IPS-15b (cell line): ENCODE measurements around the gene C1QTNF2.
"Not testable (repeated sequence)": the region's sequence is repeated elsewhere in the genome, so short reads cannot be mapped to it uniquely, and the experiment has no call there.

Source experiments
- H3K27me3 ChIP-seq: one replicate; pipeline ENCODE4 v1.6.1; 2013; ENCODE audit warnings: low read length; ENCODE audit not compliant: control insufficient read depth, insufficient read depth
- H3K36me3 ChIP-seq: one replicate; pipeline ENCODE4 v1.6.1; 2013; ENCODE audit warnings: low read length; ENCODE audit not compliant: control insufficient read depth, insufficient read depth
- H3K4me1 ChIP-seq: one replicate; pipeline ENCODE4 v1.6.1; 2013; ENCODE audit warnings: mild to moderate bottlenecking, low read length; ENCODE audit not compliant: control insufficient read depth, insufficient read depth
- H3K4me3 ChIP-seq: one replicate; pipeline ENCODE4 v1.5.1; 2013; ENCODE audit warnings: low read depth, low read length
- H3K9ac ChIP-seq: one replicate; pipeline ENCODE4 v1.6.1; 2013; ENCODE audit warnings: low read depth, mild to moderate bottlenecking, low read length
- H3K9me3 ChIP-seq: one replicate; pipeline ENCODE4 v1.6.1; 2013; ENCODE audit warnings: mild to moderate bottlenecking, low read length; ENCODE audit not compliant: control insufficient read depth, insufficient read depth

Gene C1QTNF2

GRCh38 chr5:160339406-160340130, 30.9 kb downstream of the C1QTNF2 start:
- H3K9me3 ChIP-seq = no peaks in the 10 kb centered on the region
- H3K9ac ChIP-seq = no peak overlapping the region
- H3K36me3 ChIP-seq = no peaks in the 10 kb centered on the region
- H3K4me3 ChIP-seq = no peak overlapping the region
- no peaks in the 10 kb centered on the region for H3K27me3 ChIP-seq
- peaks cover 3% of the 10 kb centered on the region for H3K4me1 ChIP-seq

- H3K27me3 ChIP-seq, H3K9me3 ChIP-seq, H3K36me3 ChIP-seq, H3K9ac ChIP-seq, H3K4me3 ChIP-seq, H3K4me1 ChIP-seq: not testable (repeated sequence)
These were observed 35.7 kb downstream of the C1QTNF2 start for GRCh38 chr5:160334716-160335115.

GRCh38 chr5:160333721-160334120, 36.7 kb downstream of the C1QTNF2 start:
- H3K9ac ChIP-seq = no peak overlapping the region
- peaks cover 3% of the 10 kb centered on the region for H3K4me1 ChIP-seq
- H3K36me3 ChIP-seq = no peaks in the 10 kb centered on the region
- H3K27me3 ChIP-seq = no peaks in the 10 kb centered on the region
- H3K4me3 ChIP-seq = no peak overlapping the region
- no peaks in the 10 kb centered on the region for H3K9me3 ChIP-seq

DNA sequence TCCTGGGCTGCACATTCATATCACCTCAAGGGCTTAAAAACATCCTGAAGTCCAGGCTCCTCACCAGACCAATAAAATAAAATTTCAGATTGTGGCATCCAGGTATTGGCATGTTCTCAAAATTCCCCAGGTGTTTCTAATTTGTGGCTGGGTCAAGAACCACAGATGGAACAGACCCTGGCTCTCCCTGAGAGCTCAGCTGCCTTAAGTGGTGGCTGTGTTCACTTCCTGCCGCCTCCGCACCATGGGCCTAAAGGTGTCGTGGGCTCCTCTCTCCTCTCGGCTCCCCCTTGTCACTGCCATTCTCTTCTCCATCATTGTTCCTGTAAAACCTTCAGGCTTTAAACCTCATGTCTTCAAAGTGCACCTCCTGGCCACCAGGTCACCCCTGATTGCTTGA, 40.2 kb downstream of the C1QTNF2 start:
- H3K4me3 ChIP-seq = no peak overlapping the region
- H3K4me1 ChIP-seq = no peaks in the 10 kb centered on the region
- H3K27me3 ChIP-seq = no peaks in the 10 kb centered on the region
- no peaks in the 10 kb centered on the region for H3K9me3 ChIP-seq
- H3K9ac ChIP-seq = no peak overlapping the region
- H3K36me3 ChIP-seq = no peaks in the 10 kb centered on the region

GRCh38 chr5:160327818-160328217, 42.6 kb downstream of the C1QTNF2 start:
- Histone ChIP-seq H3K9ac (no peak overlapping the region), H3K27me3 (no peaks in the 10 kb centered on the region), H3K36me3 (no peaks in the 10 kb centered on the region), H3K9me3 (no peaks in the 10 kb centered on the region), H3K4me1 (no peaks in the 10 kb centered on the region), H3K4me3 (no peak overlapping the region)

- no peaks in the 10 kb centered on the region for H3K36me3 ChIP-seq
- no peaks in the 10 kb centered on the region for H3K4me1 ChIP-seq
- H3K9me3 ChIP-seq = no peaks in the 10 kb centered on the region
- H3K4me3 ChIP-seq = no peak overlapping the region
- no peak overlapping the region for H3K9ac ChIP-seq
- no peaks in the 10 kb centered on the region for H3K27me3 ChIP-seq
These were observed 43.4 kb downstream of the C1QTNF2 start for GRCh38 chr5:160326981-160327380.

GRCh38 chr5:160325716-160326115, 44.7 kb downstream of the C1QTNF2 start:
- Histone ChIP-seq H3K4me3 (no peak overlapping the region), H3K27me3 (no peaks in the 10 kb centered on the region), H3K9ac (no peak overlapping the region), H3K9me3 (no peaks in the 10 kb centered on the region), H3K36me3 (no peaks in the 10 kb centered on the region), H3K4me1 (no peaks in the 10 kb centered on the region)

- Histone ChIP-seq H3K27me3 (no peaks in the 10 kb centered on the region), H3K4me1 (no peaks in the 10 kb centered on the region), H3K36me3 (no peaks in the 10 kb centered on the region), H3K4me3 (no peak overlapping the region), H3K9me3 (no peaks in the 10 kb centered on the region), H3K9ac (no peak overlapping the region)
These were observed 45.5 kb downstream of the C1QTNF2 start for GRCh38 chr5:160324886-160325285.

DNA sequence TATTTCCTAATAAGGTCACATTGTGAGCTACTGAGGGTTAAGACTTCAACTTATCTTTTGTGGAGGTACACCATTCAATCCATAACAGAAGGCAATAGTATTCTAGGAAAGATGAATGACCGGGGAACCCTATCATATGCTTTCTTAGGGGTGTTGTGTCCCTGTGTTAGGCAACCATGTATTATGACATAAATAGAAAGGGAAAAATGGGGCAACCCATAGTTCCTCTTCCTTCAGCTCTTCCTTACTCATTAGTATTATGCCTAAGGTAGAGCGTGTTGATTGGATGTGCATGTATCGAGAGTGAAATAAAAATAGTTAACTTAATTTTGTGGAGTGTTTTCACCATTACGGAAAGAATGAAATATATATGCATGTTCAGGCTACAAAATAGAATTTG, 52.0 kb downstream of the C1QTNF2 start:
- Histone ChIP-seq H3K27me3 (no peaks in the 10 kb centered on the region), H3K9me3 (no peaks in the 10 kb centered on the region), H3K36me3 (no peaks in the 10 kb centered on the region), H3K4me3 (no peak overlapping the region), H3K4me1 (no peaks in the 10 kb centered on the region), H3K9ac (no peak overlapping the region)

GRCh38 chr5:160317434-160317833, 53.0 kb downstream of the C1QTNF2 start:
- Histone ChIP-seq H3K9ac (no peak overlapping the region), H3K4me3 (no peak overlapping the region), H3K27me3 (no peaks in the 10 kb centered on the region), H3K9me3 (no peaks in the 10 kb centered on the region), H3K36me3 (no peaks in the 10 kb centered on the region), H3K4me1 (peaks cover 6% of the 10 kb centered on the region)

GRCh38 chr5:160315968-160316367, 54.5 kb downstream of the C1QTNF2 start:
- H3K9ac ChIP-seq = no peak overlapping the region
- peaks cover 10% of the 10 kb centered on the region for H3K4me1 ChIP-seq

DNA sequence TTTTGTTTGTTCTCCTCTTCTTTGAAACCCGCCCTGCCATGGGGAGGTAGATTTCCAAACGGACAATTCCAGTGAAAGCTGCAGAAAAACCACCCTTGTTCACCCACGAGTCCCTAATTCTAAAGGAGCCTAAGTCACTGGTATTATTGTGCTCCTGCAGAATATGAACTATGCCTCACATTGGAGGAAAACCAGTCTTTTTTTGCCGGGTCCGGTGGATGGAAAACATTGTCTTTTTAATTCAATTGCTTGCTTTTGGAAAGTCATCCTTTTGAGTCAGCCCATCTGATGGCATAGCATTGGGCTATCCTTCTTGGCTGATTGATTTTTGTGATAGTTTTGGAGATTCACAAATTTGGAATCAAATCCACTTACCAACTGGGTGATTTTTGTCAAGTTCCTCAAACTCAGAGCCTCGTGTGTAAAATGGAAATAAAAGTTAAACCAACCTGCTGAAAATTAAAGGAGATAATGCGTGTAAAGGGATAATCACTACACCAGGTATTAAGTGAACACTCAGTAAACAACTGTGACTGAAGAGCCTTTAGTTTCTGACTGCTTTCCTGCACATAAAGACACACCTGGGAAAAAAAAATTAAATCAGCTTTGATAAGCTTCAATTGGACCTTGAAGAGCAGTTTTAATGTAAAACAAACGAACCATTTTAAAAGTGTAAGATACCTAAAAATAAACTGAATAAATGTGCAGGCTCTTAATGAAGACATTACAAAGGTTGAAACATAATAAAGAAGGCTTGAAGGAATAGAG, 57.3 kb downstream of the C1QTNF2 start:
- Histone ChIP-seq H3K27me3 (no peaks in the 10 kb centered on the region), H3K9me3 (no peaks in the 10 kb centered on the region), H3K4me1 (peaks cover 15% of the 10 kb centered on the region), H3K4me3 (peak overlapping the region; percentile 86), H3K36me3 (no peaks in the 10 kb centered on the region), H3K9ac (no peak overlapping the region)

More at GRCh38 chr5:160315968-160316367, 54.5 kb downstream of the C1QTNF2 start:
- no peaks in the 10 kb centered on the region for H3K36me3 ChIP-seq
- H3K27me3 ChIP-seq = no peaks in the 10 kb centered on the region
- no peaks in the 10 kb centered on the region for H3K9me3 ChIP-seq
- no peak overlapping the region for H3K4me3 ChIP-seq
